BE2C (cell line): Measurements from ENCODE around the gene RAI1.

ENCODE experiments used
- DNase-seq: peaks from one replicate; pipeline ENCODE4 v3.0.0-alpha.2; 2020
- H3K27me3 ChIP-seq: fragments of 250-450 bp; sonication (Bioruptor Pico); 2 replicates; pipeline ENCODE4 v1.5.1; 2020; ENCODE audit warnings: mild to moderate bottlenecking
- H3K36me3 ChIP-seq: fragments of 250-450 bp; sonication (Bioruptor Pico); 2 replicates; pipeline ENCODE4 v1.5.1; 2020; ENCODE audit warnings: mild to moderate bottlenecking
- H3K4me1 ChIP-seq: fragments of 250-450 bp; sonication (Bioruptor Pico); 2 replicates; pipeline ENCODE4 v1.5.1; 2020
- H3K4me3 ChIP-seq: 2 replicates; pipeline ENCODE4 v1.5.1; 2011; ENCODE audit warnings: low read depth, low read length
- H3K9me3 ChIP-seq: fragments of 250-450 bp; sonication (Bioruptor Pico); 2 replicates; pipeline ENCODE4 v1.5.1; 2020
- CTCF ChIP-seq: IDR thresholded peaks from 2 replicates; pipeline ENCODE4 v1.5.1; 2012; ENCODE audit warnings: mild to moderate bottlenecking, low read depth, low read length

The RAI1 gene

GRCh38 chr17:17724307-17725010, 43.2 kb downstream of the RAI1 start:
- Histone ChIP-seq H3K4me3 (peak overlapping the region; percentile 60), H3K9me3 (no peaks in the 10 kb centered on the region), H3K36me3 (no peaks in the 10 kb centered on the region), H3K4me1 (peaks cover 8% of the 10 kb centered on the region), H3K27me3 (no peaks in the 10 kb centered on the region)
- peak; percentile 48 for DNase-seq
- TF ChIP-seq CTCF: no peak

GRCh38 chr17:17725011-17725751, 43.9 kb downstream of the RAI1 start:
- Histone ChIP-seq H3K4me3 (peak overlapping the region; percentile 60), H3K4me1 (peaks cover 8% of the 10 kb centered on the region), H3K27me3 (no peaks in the 10 kb centered on the region), H3K9me3 (no peaks in the 10 kb centered on the region), H3K36me3 (no peaks in the 10 kb centered on the region)
- no peak for TF ChIP-seq CTCF
- DNase-seq: no peak

- H3K9me3 ChIP-seq: no peaks in the 10 kb centered on the region
- H3K27me3 ChIP-seq: no peaks in the 10 kb centered on the region
- peaks cover 8% of the 10 kb centered on the region for H3K4me1 ChIP-seq
- TF ChIP-seq CTCF: no peak
- H3K36me3 ChIP-seq: no peaks in the 10 kb centered on the region
- no peak overlapping the region for H3K4me3 ChIP-seq
- no peak for DNase-seq
Observed at GRCh38 chr17:17725752-17726457, 44.6 kb downstream of the RAI1 start.

- TF ChIP-seq CTCF: no peak
- no peak for DNase-seq
- Histone ChIP-seq H3K4me1 (peaks cover 8% of the 10 kb centered on the region), H3K36me3 (no peaks in the 10 kb centered on the region), H3K9me3 (no peaks in the 10 kb centered on the region), H3K4me3 (no peak overlapping the region), H3K27me3 (no peaks in the 10 kb centered on the region)
Observed at GRCh38 chr17:17726458-17727060, 45.3 kb downstream of the RAI1 start.

- Histone ChIP-seq H3K27me3 (no peaks in the 10 kb centered on the region), H3K9me3 (no peaks in the 10 kb centered on the region), H3K36me3 (no peaks in the 10 kb centered on the region), H3K4me1 (peaks cover 8% of the 10 kb centered on the region), H3K4me3 (no peak overlapping the region)
- DNase-seq: no peak
- no peak for TF ChIP-seq CTCF
Observed at GRCh38 chr17:17727111-17727659, 45.9 kb downstream of the RAI1 start.
